ENCODE results near the gene CFAP57.

CFAP57 gene

DNA sequence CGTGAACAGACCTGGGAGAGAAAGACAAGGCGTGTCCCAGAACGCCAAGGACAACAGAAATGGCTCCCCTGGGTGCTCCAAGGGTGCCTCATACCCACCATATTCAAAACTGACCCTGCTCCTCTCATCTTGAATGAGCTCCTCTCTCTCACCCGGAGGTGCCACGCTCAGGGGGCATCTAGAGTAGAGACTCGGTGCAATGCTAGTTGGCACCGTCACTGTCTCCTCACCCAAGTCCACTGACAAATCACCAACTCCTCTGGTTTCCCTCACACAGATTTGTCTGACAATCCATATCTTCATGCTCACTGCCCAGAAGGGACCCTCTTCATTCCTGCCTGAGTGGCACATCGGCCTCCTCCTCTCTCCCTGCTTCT, 102.7 kb downstream of the CFAP57 start:
- H3K4me1 ChIP-seq (ENCODE audit: control insufficient read depth in 1 of 2, insufficient read depth in 2 of 2, low read length in 2 of 2) = peaks cover 44 to 45% of the 10 kb centered on the region in 2 donors
- peak overlapping the region in 1 of 2 donors; percentile 15 for H3K4me3 ChIP-seq (ENCODE audit: low read depth in 1 of 2, low read length in 2 of 2)
- no peak overlapping the region for H3K27ac ChIP-seq (ENCODE audit: low read depth, low read length)
- H3K9ac ChIP-seq (ENCODE audit: low read depth in 1 of 2, low read length in 2 of 2) = no peak overlapping the region
- H3K27me3 ChIP-seq (ENCODE audit: control insufficient read depth in 1 of 2, insufficient read depth in 2 of 2, low read length in 2 of 2) = no peaks in the 10 kb centered on the region
- H3K36me3 ChIP-seq (ENCODE audit: control insufficient read depth in 1 of 2, insufficient read depth in 2 of 2, low read length in 2 of 2) = no peaks in the 10 kb centered on the region
- H3K9me3 ChIP-seq (ENCODE audit: control insufficient read depth in 1 of 2, low read length in 2 of 2) = no peaks in the 10 kb centered on the region

DNA sequence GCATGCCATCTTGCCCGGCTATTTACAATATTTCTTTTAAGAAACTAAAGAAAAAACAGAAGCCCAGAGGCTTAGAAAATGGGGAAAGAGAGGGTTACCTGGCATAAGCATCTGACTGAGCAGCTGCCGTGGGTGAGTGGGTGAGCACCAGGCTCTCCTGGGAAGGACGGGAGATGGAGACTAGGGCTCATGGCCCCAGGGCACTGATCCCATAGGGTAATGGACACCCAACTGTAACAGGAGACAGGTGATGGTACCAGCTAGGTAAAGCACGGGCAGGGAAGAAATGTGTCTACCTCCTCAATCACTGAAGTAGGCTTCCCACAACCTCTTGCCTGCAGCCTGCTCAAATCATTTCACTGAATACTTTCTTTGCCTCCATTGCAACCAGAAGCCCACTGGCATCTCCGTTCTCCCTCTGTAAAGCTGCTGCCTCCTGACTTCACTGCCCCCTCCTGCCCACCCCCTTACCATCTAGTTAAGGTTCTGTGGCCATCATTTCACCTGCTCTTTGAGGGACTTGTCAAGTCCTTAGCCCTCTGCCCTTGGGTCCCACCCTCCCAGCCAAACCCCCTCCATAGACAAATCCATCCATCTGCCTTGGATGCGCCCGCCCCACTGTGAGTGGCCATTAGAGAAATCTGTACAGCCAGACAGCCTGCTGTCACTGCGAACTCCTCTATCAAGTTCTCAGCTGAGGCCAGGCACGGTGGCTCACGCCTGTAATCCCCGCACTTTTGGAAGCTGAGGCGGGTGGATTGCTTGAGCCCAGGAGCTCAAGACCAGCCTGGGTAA, 103.9 kb downstream of the CFAP57 start:
- H3K9ac ChIP-seq (ENCODE audit: low read depth in 1 of 2, low read length in 2 of 2) = no peak overlapping the region
- no peaks in the 10 kb centered on the region for H3K36me3 ChIP-seq (ENCODE audit: control insufficient read depth in 1 of 2, insufficient read depth in 2 of 2, low read length in 2 of 2)
- no peaks in the 10 kb centered on the region for H3K27me3 ChIP-seq (ENCODE audit: control insufficient read depth in 1 of 2, insufficient read depth in 2 of 2, low read length in 2 of 2)
- no peaks in the 10 kb centered on the region for H3K9me3 ChIP-seq (ENCODE audit: control insufficient read depth in 1 of 2, low read length in 2 of 2)
- no peak overlapping the region for H3K27ac ChIP-seq (ENCODE audit: low read depth, low read length)
- H3K4me1 ChIP-seq (ENCODE audit: control insufficient read depth in 1 of 2, insufficient read depth in 2 of 2, low read length in 2 of 2) = peaks cover 36 to 45% of the 10 kb centered on the region in 2 donors
- no peak overlapping the region for H3K4me3 ChIP-seq (ENCODE audit: low read depth in 1 of 2, low read length in 2 of 2)

DNA sequence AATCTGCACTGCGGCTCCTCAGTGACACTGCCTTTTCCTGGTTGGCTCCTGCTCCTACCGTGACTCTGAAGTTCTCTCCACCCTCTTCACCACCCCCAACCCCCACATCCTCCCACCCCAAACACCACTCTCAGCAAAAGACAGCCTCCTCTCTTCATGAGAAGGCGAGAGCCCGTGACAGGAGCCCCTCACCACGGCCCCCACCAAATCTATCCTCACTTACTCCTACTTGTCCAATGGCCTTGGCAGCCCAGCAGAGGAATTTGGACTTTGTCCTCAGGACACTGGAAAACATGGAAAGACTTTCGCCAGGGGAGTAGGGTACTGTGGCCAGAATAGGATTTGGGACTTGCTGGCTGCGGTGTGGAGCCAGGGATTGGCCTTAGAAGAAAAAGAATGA, 104.5 kb downstream of the CFAP57 start:
- Histone ChIP-seq H3K4me1 (ENCODE audit: control insufficient read depth in 1 of 2, insufficient read depth in 2 of 2, low read length in 2 of 2) (peaks cover 30 to 45% of the 10 kb centered on the region in 2 donors), H3K27ac (ENCODE audit: low read depth, low read length) (no peak overlapping the region), H3K4me3 (ENCODE audit: low read depth in 1 of 2, low read length in 2 of 2) (no peak overlapping the region), H3K9me3 (ENCODE audit: control insufficient read depth in 1 of 2, low read length in 2 of 2) (no peaks in the 10 kb centered on the region), H3K27me3 (ENCODE audit: control insufficient read depth in 1 of 2, insufficient read depth in 2 of 2, low read length in 2 of 2) (no peaks in the 10 kb centered on the region), H3K36me3 (ENCODE audit: control insufficient read depth in 1 of 2, insufficient read depth in 2 of 2, low read length in 2 of 2) (no peaks in the 10 kb centered on the region), H3K9ac (ENCODE audit: low read depth in 1 of 2, low read length in 2 of 2) (no peak overlapping the region)

DNA sequence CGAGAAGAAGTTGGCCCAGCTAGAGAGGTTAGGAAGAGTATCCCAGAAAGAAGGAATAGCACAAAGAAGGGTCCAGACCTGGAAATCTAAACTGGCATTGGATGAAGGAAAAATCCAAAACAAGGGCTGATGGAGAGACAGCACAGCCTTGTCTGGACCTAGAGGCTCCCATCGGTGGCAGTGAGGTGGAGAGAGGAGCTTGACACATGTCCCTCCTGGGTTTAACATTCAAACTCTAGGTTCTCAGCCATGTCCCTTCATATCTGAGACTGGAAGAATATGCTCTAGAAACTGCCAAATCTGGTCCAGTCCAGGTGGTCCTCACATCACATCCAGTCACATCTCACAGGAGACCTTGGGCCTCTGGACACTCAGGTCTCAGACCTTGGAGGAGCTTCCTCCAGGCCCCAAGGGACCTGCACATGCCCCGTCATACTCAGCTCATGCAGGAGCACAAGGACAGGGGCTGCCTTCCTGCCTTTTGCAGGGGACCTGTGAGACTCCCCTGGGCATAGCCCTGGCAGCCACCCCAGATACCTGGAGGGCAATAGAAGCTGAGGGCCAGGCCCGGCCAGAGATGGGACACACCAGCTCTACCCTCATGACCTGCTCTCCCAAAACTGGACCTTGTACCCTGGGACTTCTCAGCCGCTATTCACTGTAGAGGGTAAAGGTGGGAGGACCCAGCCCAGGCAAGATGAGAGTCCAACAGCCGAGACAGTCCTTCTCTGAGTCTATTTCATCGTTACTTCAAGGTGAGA, 105.2 kb downstream of the CFAP57 start:
- Histone ChIP-seq H3K36me3 (ENCODE audit: control insufficient read depth in 1 of 2, insufficient read depth in 2 of 2, low read length in 2 of 2) (peaks cover 0 to under 1% of the 10 kb centered on the region in 2 donors), H3K27me3 (ENCODE audit: control insufficient read depth in 1 of 2, insufficient read depth in 2 of 2, low read length in 2 of 2) (no peaks in the 10 kb centered on the region), H3K4me3 (ENCODE audit: low read depth in 1 of 2, low read length in 2 of 2) (no peak overlapping the region), H3K27ac (ENCODE audit: low read depth, low read length) (no peak overlapping the region), H3K9me3 (ENCODE audit: control insufficient read depth in 1 of 2, low read length in 2 of 2) (no peaks in the 10 kb centered on the region), H3K4me1 (ENCODE audit: control insufficient read depth in 1 of 2, insufficient read depth in 2 of 2, low read length in 2 of 2) (peaks cover 27 to 45% of the 10 kb centered on the region in 2 donors), H3K9ac (ENCODE audit: low read depth in 1 of 2, low read length in 2 of 2) (no peak overlapping the region)

DNA sequence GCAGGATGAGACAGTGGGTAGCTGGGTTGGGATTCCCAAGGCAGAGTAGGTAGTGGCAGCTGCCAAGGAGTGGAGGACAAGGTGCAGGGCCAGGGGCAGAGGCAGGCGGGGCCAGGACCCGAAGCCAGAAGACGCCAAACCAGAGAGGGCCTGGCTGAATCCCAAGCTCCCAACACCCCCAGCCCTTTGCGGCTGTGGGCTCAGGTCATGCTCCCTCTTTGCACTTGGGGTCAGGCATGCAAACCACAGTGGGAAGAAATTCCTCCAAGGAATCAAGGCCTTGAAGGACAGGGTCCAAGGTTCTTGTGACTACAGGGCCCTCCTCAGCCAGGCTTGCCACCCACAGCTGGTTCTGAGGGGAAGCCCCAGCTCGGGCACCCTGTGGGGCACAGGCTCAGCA, 107.0 kb downstream of the CFAP57 start:
- H3K4me3 ChIP-seq (ENCODE audit: low read depth in 1 of 2, low read length in 2 of 2) = no peak overlapping the region
- no peaks in the 10 kb centered on the region for H3K27me3 ChIP-seq (ENCODE audit: control insufficient read depth in 1 of 2, insufficient read depth in 2 of 2, low read length in 2 of 2)
- peaks cover 30 to 47% of the 10 kb centered on the region in 2 donors for H3K4me1 ChIP-seq (ENCODE audit: control insufficient read depth in 1 of 2, insufficient read depth in 2 of 2, low read length in 2 of 2)
- H3K27ac ChIP-seq (ENCODE audit: low read depth, low read length) = no peak overlapping the region
- no peaks in the 10 kb centered on the region for H3K9me3 ChIP-seq (ENCODE audit: control insufficient read depth in 1 of 2, low read length in 2 of 2)
- H3K9ac ChIP-seq (ENCODE audit: low read depth in 1 of 2, low read length in 2 of 2) = no peak overlapping the region
- peaks cover 0 to 7% of the 10 kb centered on the region in 2 donors for H3K36me3 ChIP-seq (ENCODE audit: control insufficient read depth in 1 of 2, insufficient read depth in 2 of 2, low read length in 2 of 2)

DNA sequence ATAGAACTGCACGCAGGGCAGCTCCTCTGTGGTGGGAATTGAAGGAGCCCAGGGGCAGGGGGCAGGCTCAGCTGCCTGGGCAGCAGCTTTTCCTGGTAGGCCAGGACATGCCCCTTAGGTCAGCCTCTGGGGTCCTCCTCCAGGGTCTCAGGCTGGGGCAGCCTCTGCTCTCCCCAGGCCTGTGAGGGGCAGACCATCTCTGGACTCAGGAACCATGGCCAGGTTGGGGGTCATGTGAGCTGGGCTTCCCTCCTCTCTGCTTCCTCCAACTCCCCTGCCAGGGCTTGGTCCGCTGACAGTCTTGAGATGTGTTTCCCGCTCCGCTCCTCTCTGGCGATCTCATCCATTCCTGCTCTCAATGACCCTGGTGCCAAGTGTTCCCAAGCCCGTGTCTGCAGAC, 107.5 kb downstream of the CFAP57 start:
- Histone ChIP-seq H3K27me3 (ENCODE audit: control insufficient read depth in 1 of 2, insufficient read depth in 2 of 2, low read length in 2 of 2) (no peaks in the 10 kb centered on the region), H3K9ac (ENCODE audit: low read depth in 1 of 2, low read length in 2 of 2) (no peak overlapping the region), H3K36me3 (ENCODE audit: control insufficient read depth in 1 of 2, insufficient read depth in 2 of 2, low read length in 2 of 2) (peaks cover 0 to 7% of the 10 kb centered on the region in 2 donors), H3K4me1 (ENCODE audit: control insufficient read depth in 1 of 2, insufficient read depth in 2 of 2, low read length in 2 of 2) (peaks cover 24 to 42% of the 10 kb centered on the region in 2 donors), H3K27ac (ENCODE audit: low read depth, low read length) (no peak overlapping the region), H3K4me3 (ENCODE audit: low read depth in 1 of 2, low read length in 2 of 2) (no peak overlapping the region), H3K9me3 (ENCODE audit: control insufficient read depth in 1 of 2, low read length in 2 of 2) (no peaks in the 10 kb centered on the region)

DNA sequence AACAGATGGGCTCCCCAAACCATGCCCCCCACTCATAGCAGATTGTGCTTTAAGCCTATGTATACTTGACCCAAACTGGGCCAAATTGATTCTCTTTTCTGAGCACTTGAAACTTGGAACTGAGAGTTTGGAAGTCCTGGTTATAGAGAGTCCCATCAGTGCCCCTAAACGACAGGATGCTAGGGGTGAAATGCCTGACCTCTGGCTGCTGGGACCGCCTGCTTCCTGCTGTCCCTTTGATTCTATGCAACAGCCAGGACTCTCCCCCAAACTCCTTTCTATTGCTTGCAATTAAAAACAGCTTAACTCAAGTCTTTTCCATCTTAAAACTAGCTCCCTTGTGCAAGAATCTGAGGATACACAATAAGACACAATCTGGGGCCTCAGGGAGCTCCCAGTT, 108.6 kb downstream of the CFAP57 start:
- Histone ChIP-seq H3K36me3 (ENCODE audit: control insufficient read depth in 1 of 2, insufficient read depth in 2 of 2, low read length in 2 of 2) (peaks cover 0 to 7% of the 10 kb centered on the region in 2 donors), H3K4me1 (ENCODE audit: control insufficient read depth in 1 of 2, insufficient read depth in 2 of 2, low read length in 2 of 2) (peaks cover 21 to 40% of the 10 kb centered on the region in 2 donors), H3K9ac (ENCODE audit: low read depth in 1 of 2, low read length in 2 of 2) (no peak overlapping the region), H3K27me3 (ENCODE audit: control insufficient read depth in 1 of 2, insufficient read depth in 2 of 2, low read length in 2 of 2) (no peaks in the 10 kb centered on the region), H3K4me3 (ENCODE audit: low read depth in 1 of 2, low read length in 2 of 2) (no peak overlapping the region), H3K27ac (ENCODE audit: low read depth, low read length) (no peak overlapping the region), H3K9me3 (ENCODE audit: control insufficient read depth in 1 of 2, low read length in 2 of 2) (no peaks in the 10 kb centered on the region)

DNA sequence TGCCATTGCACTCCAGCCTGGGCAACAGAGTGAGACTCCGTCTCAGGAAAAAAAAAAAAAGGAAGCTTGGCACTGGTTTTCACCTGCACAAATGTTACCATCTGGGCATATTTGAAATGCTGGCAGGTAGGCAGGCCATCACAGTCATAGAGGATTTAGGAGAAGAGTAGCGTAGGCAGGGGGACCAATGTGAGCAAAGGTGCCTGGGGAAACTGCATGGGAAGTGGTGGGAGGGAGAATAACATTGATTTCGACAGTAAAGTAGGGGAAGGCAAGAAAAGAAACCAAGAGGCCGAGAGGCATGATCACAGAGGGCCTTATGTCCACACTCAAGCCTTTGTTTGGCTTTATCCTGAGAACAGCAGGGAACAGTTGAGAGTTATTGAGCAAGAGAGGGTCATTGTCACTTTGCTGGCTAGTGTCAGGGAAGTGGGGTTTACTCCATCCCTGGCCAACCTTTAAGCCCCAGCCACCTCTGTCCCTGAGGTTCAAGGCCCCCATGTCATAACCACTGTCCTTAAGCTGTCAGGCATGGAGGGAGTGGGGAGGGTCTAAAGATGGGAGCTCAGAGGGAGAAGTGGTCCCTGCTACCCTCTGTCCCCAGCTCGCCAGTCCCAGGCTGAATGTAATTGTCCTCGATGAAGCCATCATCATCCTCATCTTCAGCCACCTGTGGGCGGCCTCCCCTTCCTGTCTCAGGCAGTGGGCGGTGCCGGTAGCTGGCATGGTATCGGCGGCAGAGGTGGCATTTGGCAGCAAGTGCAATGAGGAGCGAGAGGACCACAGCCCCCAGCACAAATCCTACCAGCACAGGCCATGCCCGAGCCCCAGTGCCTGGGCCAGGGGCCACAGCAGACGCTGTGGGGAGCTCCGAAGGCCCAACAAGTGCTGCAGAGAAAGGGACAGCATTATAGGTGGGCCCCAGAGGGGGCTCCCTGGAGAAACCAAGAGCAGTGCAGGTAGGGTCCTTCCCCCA, 110.4 kb downstream of the CFAP57 start:
- Histone ChIP-seq H3K27me3 (ENCODE audit: control insufficient read depth in 1 of 2, insufficient read depth in 2 of 2, low read length in 2 of 2) (no peaks in the 10 kb centered on the region), H3K36me3 (ENCODE audit: control insufficient read depth in 1 of 2, insufficient read depth in 2 of 2, low read length in 2 of 2) (peaks cover 0 to 7% of the 10 kb centered on the region in 2 donors), H3K4me3 (ENCODE audit: low read depth in 1 of 2, low read length in 2 of 2) (no peak overlapping the region), H3K9me3 (ENCODE audit: control insufficient read depth in 1 of 2, low read length in 2 of 2) (no peaks in the 10 kb centered on the region), H3K27ac (ENCODE audit: low read depth, low read length) (no peak overlapping the region), H3K4me1 (ENCODE audit: control insufficient read depth in 1 of 2, insufficient read depth in 2 of 2, low read length in 2 of 2) (peaks cover 22 to 35% of the 10 kb centered on the region in 2 donors), H3K9ac (ENCODE audit: low read depth in 1 of 2, low read length in 2 of 2) (no peak overlapping the region)

DNA sequence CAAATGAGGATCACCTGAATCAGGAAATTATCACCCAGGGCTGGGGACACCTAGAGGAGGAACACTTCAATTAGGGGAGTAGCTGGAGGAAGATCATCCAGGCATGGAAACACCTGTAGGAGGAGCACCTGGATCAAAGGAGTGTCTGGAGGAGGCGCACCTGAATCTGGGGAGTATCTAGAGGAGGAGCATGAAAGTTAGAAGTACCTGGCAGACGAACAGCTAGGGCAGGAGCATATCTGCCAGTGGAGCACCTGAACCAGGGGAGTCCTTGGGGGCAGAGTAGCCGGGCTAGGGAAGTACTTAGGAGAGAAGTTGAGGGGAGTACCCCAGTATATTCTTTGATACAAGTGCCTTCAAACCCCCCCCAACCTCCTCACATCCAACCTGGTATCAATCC, 111.9 kb downstream of the CFAP57 start:
- Histone ChIP-seq H3K4me3 (ENCODE audit: low read depth in 1 of 2, low read length in 2 of 2) (peak overlapping the region; percentile 67 to 80), H3K4me1 (ENCODE audit: control insufficient read depth in 1 of 2, insufficient read depth in 2 of 2, low read length in 2 of 2) (peaks cover 27 to 28% of the 10 kb centered on the region in 2 donors), H3K9ac (ENCODE audit: low read depth in 1 of 2, low read length in 2 of 2) (peak overlapping the region; percentile 96 to 99), H3K9me3 (ENCODE audit: control insufficient read depth in 1 of 2, low read length in 2 of 2) (no peaks in the 10 kb centered on the region), H3K27ac (ENCODE audit: low read depth, low read length) (peak overlapping the region; percentile 86), H3K36me3 (ENCODE audit: control insufficient read depth in 1 of 2, insufficient read depth in 2 of 2, low read length in 2 of 2) (peaks cover 0 to 7% of the 10 kb centered on the region in 2 donors), H3K27me3 (ENCODE audit: control insufficient read depth in 1 of 2, insufficient read depth in 2 of 2, low read length in 2 of 2) (no peaks in the 10 kb centered on the region)

Measured in duodenal mucosa (tissue), 2 donors.